Erythroblast (primary cell): ENCODE measurements around the gene KRTAP9-3.
"Not testable (repeated sequence)": the region's sequence is repeated elsewhere in the genome, so short reads cannot be mapped to it uniquely, and the experiment has no call there.

Experiments used
- DNase-seq, 2 experiments: peaks; one replicate each; lab custom pipeline; 2025; lab: John Stamatoyannopoulos, UW
- GATA1 ChIP-seq: IDR thresholded peaks from 2 replicates; pipeline ENCODE4 v1.6.1; 2011; ENCODE audit warnings: low read depth, mild to moderate bottlenecking, control low read depth, low read length, moderate library complexity
- POLR2A ChIP-seq: IDR thresholded peaks from 2 replicates; pipeline ENCODE4 v1.6.1; 2011; ENCODE audit warnings: mild to moderate bottlenecking, low read length

Gene KRTAP9-3

GRCh38 chr17:41267711-41268110 is 35.5 kb downstream of the KRTAP9-3 start:
- no peak for DNase-seq
- no peak for TF ChIP-seq POLR2A
- TF ChIP-seq GATA1: no peak

GRCh38 chr17:41271323-41271722 is 39.1 kb downstream of the KRTAP9-3 start:
- not testable (repeated sequence) for DNase-seq

GRCh38 chr17:41271858-41272257 is 39.6 kb downstream of the KRTAP9-3 start:
- TF ChIP-seq GATA1 (no peak), POLR2A (no peak)

GRCh38 chr17:41275648-41276190 is 43.5 kb downstream of the KRTAP9-3 start, which contains the start of gene KRTAP9-7:
Gene KRTAP9-7 (plus strand): TSS chr17:41275698. CDS start chr17:41275698, 0 bp downstream.
- DNase-seq: not testable (repeated sequence)

More at GRCh38 chr17:41271858-41272257, 39.6 kb downstream of the KRTAP9-3 start:
- no peak for DNase-seq

- no peak for TF ChIP-seq POLR2A
- TF ChIP-seq GATA1: no peak
- no peak for DNase-seq
These were observed 46.1 kb downstream of the KRTAP9-3 start for GRCh38 chr17:41278176-41278955.
